Measurements from ENCODE around the gene SLC5A10.
A peak's percentile ranks its signal among the peaks of the same experiment; 100 is the strongest.
"Not testable (repeated sequence)": the region's sequence is repeated elsewhere in the genome, so short reads cannot be mapped to it uniquely, and the experiment has no call there.

Gene SLC5A10

GRCh38 chr17:19015428-19015827 is 63.5 kb downstream of the SLC5A10 start:
- Histone ChIP-seq H3K27me3 (ENCODE audit: insufficient read depth, low read length) (peaks cover 2% of the 10 kb centered on the region; the same call in 1 of the 2 replicates), H3K4me3 (ENCODE audit: low read length) (no peak overlapping the region), H3K9me3 (ENCODE audit: insufficient read depth, low read depth, low read length) (no peaks in the 10 kb centered on the region), H3K27ac (ENCODE audit: low read depth, low read length) (no peak overlapping the region), H3K9ac (ENCODE audit: low read depth, low read length) (no peak overlapping the region), H3K36me3 (ENCODE audit: insufficient read depth, low read length) (no peaks in the 10 kb centered on the region), H3K4me1 (ENCODE audit: insufficient read depth, low read length) (no peaks in the 10 kb centered on the region)
- 83% methylated on average over 7 of the region's 7 CpGs for WGBS

- no peak overlapping the region for H3K9ac ChIP-seq (ENCODE audit: low read depth, low read length)
- peaks cover 2% of the 10 kb centered on the region; the same call in 1 of the 2 replicates for H3K27me3 ChIP-seq (ENCODE audit: insufficient read depth, low read length)
- H3K36me3 ChIP-seq (ENCODE audit: insufficient read depth, low read length) = no peaks in the 10 kb centered on the region
- H3K4me3 ChIP-seq (ENCODE audit: low read length) = no peak overlapping the region
- no peaks in the 10 kb centered on the region for H3K9me3 ChIP-seq (ENCODE audit: insufficient read depth, low read depth, low read length)
- H3K27ac ChIP-seq (ENCODE audit: low read depth, low read length) = no peak overlapping the region
- H3K4me1 ChIP-seq (ENCODE audit: insufficient read depth, low read length) = no peaks in the 10 kb centered on the region
- 91% methylated on average over 8 of the region's 8 CpGs for WGBS
Measured at GRCh38 chr17:19016297-19016696, 64.3 kb downstream of the SLC5A10 start.

- 85% methylated on average over 7 of the region's 7 CpGs for WGBS
- Histone ChIP-seq H3K4me1 (ENCODE audit: insufficient read depth, low read length) (no peaks in the 10 kb centered on the region), H3K36me3 (ENCODE audit: insufficient read depth, low read length) (no peaks in the 10 kb centered on the region), H3K27me3 (ENCODE audit: insufficient read depth, low read length) (peaks cover 2% of the 10 kb centered on the region; the same call in 1 of the 2 replicates), H3K27ac (ENCODE audit: low read depth, low read length) (no peak overlapping the region), H3K9ac (ENCODE audit: low read depth, low read length) (no peak overlapping the region), H3K4me3 (ENCODE audit: low read length) (no peak overlapping the region), H3K9me3 (ENCODE audit: insufficient read depth, low read depth, low read length) (no peaks in the 10 kb centered on the region)
Measured at GRCh38 chr17:19016881-19017280, 64.9 kb downstream of the SLC5A10 start.

- H3K9ac ChIP-seq (ENCODE audit: low read depth, low read length) = no peak overlapping the region
- no peak overlapping the region for H3K4me3 ChIP-seq (ENCODE audit: low read length)
- peaks cover 2% of the 10 kb centered on the region; the same call in 1 of the 2 replicates for H3K27me3 ChIP-seq (ENCODE audit: insufficient read depth, low read length)
- no peaks in the 10 kb centered on the region for H3K4me1 ChIP-seq (ENCODE audit: insufficient read depth, low read length)
- no peak overlapping the region for H3K27ac ChIP-seq (ENCODE audit: low read depth, low read length)
- H3K9me3 ChIP-seq (ENCODE audit: insufficient read depth, low read depth, low read length) = no peaks in the 10 kb centered on the region
- 89% methylated on average over 12 of the region's 12 CpGs for WGBS
- H3K36me3 ChIP-seq (ENCODE audit: insufficient read depth, low read length) = no peaks in the 10 kb centered on the region
Measured at GRCh38 chr17:19017401-19017800, 65.4 kb downstream of the SLC5A10 start.

GRCh38 chr17:19017804-19018599 is 66.0 kb downstream of the SLC5A10 start:
- WGBS = 92% methylated on average over 12 of the region's 16 CpGs
- peaks cover 2% of the 10 kb centered on the region; the same call in 1 of the 2 replicates for H3K27me3 ChIP-seq (ENCODE audit: insufficient read depth, low read length)

GRCh38 chr17:19018600-19018950 is 66.6 kb downstream of the SLC5A10 start:
- WGBS = 85% methylated on average over 6 of the region's 6 CpGs
- no peak overlapping the region for H3K9ac ChIP-seq (ENCODE audit: low read depth, low read length)

More at GRCh38 chr17:19017804-19018599, 66.0 kb downstream of the SLC5A10 start:
- Histone ChIP-seq H3K27ac (ENCODE audit: low read depth, low read length) (no peak overlapping the region), H3K9me3 (ENCODE audit: insufficient read depth, low read depth, low read length) (no peaks in the 10 kb centered on the region), H3K4me1 (ENCODE audit: insufficient read depth, low read length) (no peaks in the 10 kb centered on the region), H3K36me3 (ENCODE audit: insufficient read depth, low read length) (no peaks in the 10 kb centered on the region), H3K4me3 (ENCODE audit: low read length) (no peak overlapping the region), H3K9ac (ENCODE audit: low read depth, low read length) (no peak overlapping the region)

GRCh38 chr17:19019041-19019941 is 67.3 kb downstream of the SLC5A10 start:
- Histone ChIP-seq H3K36me3 (ENCODE audit: insufficient read depth, low read length) (no peaks in the 10 kb centered on the region), H3K9me3 (ENCODE audit: insufficient read depth, low read depth, low read length) (no peaks in the 10 kb centered on the region), H3K4me3 (ENCODE audit: low read length) (no peak overlapping the region), H3K27ac (ENCODE audit: low read depth, low read length) (no peak overlapping the region), H3K4me1 (ENCODE audit: insufficient read depth, low read length) (no peaks in the 10 kb centered on the region), H3K9ac (ENCODE audit: low read depth, low read length) (peak overlapping the region; percentile 26; the same call in 1 of the 2 replicates), H3K27me3 (ENCODE audit: insufficient read depth, low read length) (peaks cover 2% of the 10 kb centered on the region; the same call in 1 of the 2 replicates)
- WGBS = 81% methylated on average over 27 of the region's 27 CpGs

More at GRCh38 chr17:19018600-19018950, 66.6 kb downstream of the SLC5A10 start:
- H3K27ac ChIP-seq (ENCODE audit: low read depth, low read length) = no peak overlapping the region
- peaks cover 2% of the 10 kb centered on the region; the same call in 1 of the 2 replicates for H3K27me3 ChIP-seq (ENCODE audit: insufficient read depth, low read length)
- no peaks in the 10 kb centered on the region for H3K9me3 ChIP-seq (ENCODE audit: insufficient read depth, low read depth, low read length)
- no peak overlapping the region for H3K4me3 ChIP-seq (ENCODE audit: low read length)
- no peaks in the 10 kb centered on the region for H3K4me1 ChIP-seq (ENCODE audit: insufficient read depth, low read length)
- H3K36me3 ChIP-seq (ENCODE audit: insufficient read depth, low read length) = no peaks in the 10 kb centered on the region

- Histone ChIP-seq H3K4me3 (ENCODE audit: low read length) (no peak overlapping the region), H3K9ac (ENCODE audit: low read depth, low read length) (no peak overlapping the region)
Measured at GRCh38 chr17:19020016-19020415, 68.1 kb downstream of the SLC5A10 start.

GRCh38 chr17:19021011-19021621 is 69.2 kb downstream of the SLC5A10 start:
- not testable (repeated sequence) for H3K4me3 ChIP-seq (ENCODE audit: low read length)
- WGBS = 93% methylated on average over 7 of the region's 7 CpGs

More at GRCh38 chr17:19020016-19020415, 68.1 kb downstream of the SLC5A10 start:
- peaks cover 2% of the 10 kb centered on the region; the same call in 1 of the 2 replicates for H3K27me3 ChIP-seq (ENCODE audit: insufficient read depth, low read length)
- no peaks in the 10 kb centered on the region for H3K9me3 ChIP-seq (ENCODE audit: insufficient read depth, low read depth, low read length)
- H3K27ac ChIP-seq (ENCODE audit: low read depth, low read length) = no peak overlapping the region
- H3K4me1 ChIP-seq (ENCODE audit: insufficient read depth, low read length) = no peaks in the 10 kb centered on the region
- 98% methylated on average over 3 of the region's 3 CpGs for WGBS
- no peaks in the 10 kb centered on the region for H3K36me3 ChIP-seq (ENCODE audit: insufficient read depth, low read length)

GRCh38 chr17:19021622-19022083 is 69.7 kb downstream of the SLC5A10 start:
- Histone ChIP-seq H3K4me1 (ENCODE audit: insufficient read depth, low read length) (no peaks in the 10 kb centered on the region), H3K27me3 (ENCODE audit: insufficient read depth, low read length) (peaks cover 2% of the 10 kb centered on the region; the same call in 1 of the 2 replicates), H3K9me3 (ENCODE audit: insufficient read depth, low read depth, low read length) (no peaks in the 10 kb centered on the region), H3K9ac (ENCODE audit: low read depth, low read length) (no peak overlapping the region), H3K4me3 (ENCODE audit: low read length) (no peak overlapping the region), H3K27ac (ENCODE audit: low read depth, low read length) (no peak overlapping the region), H3K36me3 (ENCODE audit: insufficient read depth, low read length) (no peaks in the 10 kb centered on the region)
- 94% methylated on average over 24 of the region's 24 CpGs for WGBS

More at GRCh38 chr17:19021011-19021621, 69.2 kb downstream of the SLC5A10 start:
- not testable (repeated sequence) for H3K9me3 ChIP-seq (ENCODE audit: insufficient read depth, low read depth, low read length); H3K4me1 ChIP-seq (ENCODE audit: insufficient read depth, low read length); H3K27me3 ChIP-seq (ENCODE audit: insufficient read depth, low read length); H3K9ac ChIP-seq (ENCODE audit: low read depth, low read length); H3K27ac ChIP-seq (ENCODE audit: low read depth, low read length); H3K36me3 ChIP-seq (ENCODE audit: insufficient read depth, low read length)

Data from HUES64 (cell line).